OCI-LY3 (cell line): Measurements from ENCODE around the gene TANGO6.

Source experiments
- H2AFZ ChIP-seq: fragments of 200-600, 300-600 bp; shearing (Covaris generic); 2 replicates; pipeline ENCODE4 v1.6.0; 2014; ENCODE audit warnings: antibody characterized with exemption, low read depth, low read length
- H3K27ac ChIP-seq: fragments of 200-600, 300-600 bp; sonication (generic); 2 replicates; pipeline ENCODE4 v1.5.1; 2014; ENCODE audit warnings: mild to moderate bottlenecking, low read length, moderate library complexity, mixed read lengths
- H3K27me3 ChIP-seq: fragments of 200-600, 300-600 bp; sonication (generic); 2 replicates; pipeline ENCODE4 v1.6.1; 2014; ENCODE audit warnings: low read depth, low read length, mixed read lengths
- H3K36me3 ChIP-seq: fragments of 200-600, 300-600 bp; sonication (generic); replicated peaks from 2 replicates; pipeline ENCODE3; 2014; ENCODE audit warnings: low read depth, low read length, mixed read lengths
- H3K4me1 ChIP-seq: fragments of 300-600, 200-600 bp; sonication (generic); 2 replicates; pipeline ENCODE4 v1.6.1; 2014; ENCODE audit warnings: low read length, mixed read lengths
- H3K4me2 ChIP-seq: fragments of 200-600, 300-600 bp; sonication (generic); 2 replicates; pipeline ENCODE4 v1.6.1; 2014; ENCODE audit warnings: low read length, mixed read lengths
- H3K4me3 ChIP-seq: fragments of 300-600, 200-600 bp; sonication (generic); 2 replicates; pipeline ENCODE4 v1.5.1; 2014; ENCODE audit warnings: antibody characterized with exemption, mild to moderate bottlenecking, low read length, moderate library complexity
- H3K79me2 ChIP-seq: fragments of 300-600, 200-600 bp; shearing (Covaris generic); 2 replicates; pipeline ENCODE4 v1.6.1; 2014; ENCODE audit warnings: mild to moderate bottlenecking, low read length, mixed read lengths
- H3K9ac ChIP-seq: fragments of 300-600, 200-600 bp; shearing (Covaris generic); 2 replicates; pipeline ENCODE4 v1.6.0; 2014; ENCODE audit warnings: mild to moderate bottlenecking, low read length, moderate library complexity
- H3K9me3 ChIP-seq: fragments of 200-600, 300-600 bp; shearing (Covaris generic); 2 replicates; pipeline ENCODE4 v1.6.1; 2014; ENCODE audit warnings: low read length, mixed read lengths; ENCODE audit not compliant: insufficient read depth
- H4K20me1 ChIP-seq: fragments of 200-600, 300-600 bp; sonication (generic); 2 replicates; pipeline ENCODE4 v1.6.1; 2016; ENCODE audit warnings: low read length, mixed read lengths; ENCODE audit not compliant: insufficient read depth
- EZH2phosphoT487 ChIP-seq: fragments of 200-600 bp; shearing (Covaris generic); IDR thresholded peaks from 2 replicates; pipeline ENCODE4 v1.6.1; 2018; ENCODE audit warnings: antibody characterized with exemption, mixed run types, low read depth
- TF ChIP-seq, protein P1 (sequence below): fragments of 200-600, 300-600 bp; sonication (generic); IDR thresholded peaks from 2 replicates; pipeline ENCODE4 v1.5.1; 2014; ENCODE audit warnings: antibody characterized with exemption, low read length, low read depth

TANGO6 gene

DNA sequence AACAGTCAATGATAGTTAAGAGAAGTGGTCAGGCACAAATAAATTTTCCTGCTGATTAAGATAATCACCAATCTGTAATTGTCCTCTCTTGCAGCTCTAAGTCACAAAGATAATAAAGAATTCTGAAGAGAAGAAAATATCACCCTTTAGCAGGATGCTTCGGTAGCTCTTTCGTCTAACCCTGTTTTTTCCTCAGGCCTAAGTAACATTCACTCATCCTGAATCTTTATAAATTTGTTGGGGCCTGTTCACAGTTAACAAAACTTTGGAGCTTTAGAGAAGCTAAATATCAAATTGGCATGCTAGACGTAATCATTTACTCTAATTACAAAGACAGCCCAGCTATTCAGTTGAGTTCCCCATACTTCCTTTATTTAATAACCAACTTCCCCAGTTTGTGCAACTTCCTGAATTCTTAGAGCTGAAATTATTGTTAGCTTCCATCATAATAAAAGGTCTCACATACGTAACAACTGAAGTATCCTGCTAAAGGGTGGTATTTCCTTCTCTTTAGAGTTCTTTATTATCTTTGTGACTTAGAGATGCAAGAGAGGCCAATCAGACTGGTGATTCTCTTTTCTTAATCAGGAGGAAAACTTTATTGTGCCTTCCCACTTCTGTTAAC lies 118.6 kb downstream of the TANGO6 start:
- H3K27ac ChIP-seq: no peak overlapping the region
- no peaks in the 10 kb centered on the region for H3K9me3 ChIP-seq
- no peak overlapping the region for H3K4me3 ChIP-seq
- no peaks in the 10 kb centered on the region for H3K4me1 ChIP-seq
- H2AFZ ChIP-seq: no peak overlapping the region
- H3K9ac ChIP-seq: no peak overlapping the region
- H4K20me1 ChIP-seq: no peaks in the 10 kb centered on the region
- H3K27me3 ChIP-seq: no peaks in the 10 kb centered on the region
- H3K4me2 ChIP-seq: no peak overlapping the region
- no peaks in the 10 kb centered on the region for H3K36me3 ChIP-seq
- TF ChIP-seq EZH2phosphoT487: no peak
- TF ChIP-seq, protein P1, sequence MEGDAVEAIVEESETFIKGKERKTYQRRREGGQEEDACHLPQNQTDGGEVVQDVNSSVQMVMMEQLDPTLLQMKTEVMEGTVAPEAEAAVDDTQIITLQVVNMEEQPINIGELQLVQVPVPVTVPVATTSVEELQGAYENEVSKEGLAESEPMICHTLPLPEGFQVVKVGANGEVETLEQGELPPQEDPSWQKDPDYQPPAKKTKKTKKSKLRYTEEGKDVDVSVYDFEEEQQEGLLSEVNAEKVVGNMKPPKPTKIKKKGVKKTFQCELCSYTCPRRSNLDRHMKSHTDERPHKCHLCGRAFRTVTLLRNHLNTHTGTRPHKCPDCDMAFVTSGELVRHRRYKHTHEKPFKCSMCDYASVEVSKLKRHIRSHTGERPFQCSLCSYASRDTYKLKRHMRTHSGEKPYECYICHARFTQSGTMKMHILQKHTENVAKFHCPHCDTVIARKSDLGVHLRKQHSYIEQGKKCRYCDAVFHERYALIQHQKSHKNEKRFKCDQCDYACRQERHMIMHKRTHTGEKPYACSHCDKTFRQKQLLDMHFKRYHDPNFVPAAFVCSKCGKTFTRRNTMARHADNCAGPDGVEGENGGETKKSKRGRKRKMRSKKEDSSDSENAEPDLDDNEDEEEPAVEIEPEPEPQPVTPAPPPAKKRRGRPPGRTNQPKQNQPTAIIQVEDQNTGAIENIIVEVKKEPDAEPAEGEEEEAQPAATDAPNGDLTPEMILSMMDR: no peak
- no peaks in the 10 kb centered on the region for H3K79me2 ChIP-seq

GRCh38 chr16:68969338-68969737 lies 126.0 kb downstream of the TANGO6 start:
- H2AFZ ChIP-seq: no peak overlapping the region
- H3K4me2 ChIP-seq: no peak overlapping the region
- H3K4me1 ChIP-seq: no peaks in the 10 kb centered on the region
- H3K27me3 ChIP-seq: no peaks in the 10 kb centered on the region
- H3K9me3 ChIP-seq: no peaks in the 10 kb centered on the region
- H4K20me1 ChIP-seq: no peaks in the 10 kb centered on the region
- H3K4me3 ChIP-seq: no peak overlapping the region
- no peak for TF ChIP-seq EZH2phosphoT487
- TF ChIP-seq, protein P1: no peak
- no peak overlapping the region for H3K9ac ChIP-seq
- peaks cover 5% of the 10 kb centered on the region for H3K36me3 ChIP-seq
- H3K27ac ChIP-seq: no peak overlapping the region
- no peaks in the 10 kb centered on the region for H3K79me2 ChIP-seq

GRCh38 chr16:68972013-68972412 lies 128.7 kb downstream of the TANGO6 start:
- Histone ChIP-seq H3K36me3 (peaks cover 10% of the 10 kb centered on the region), H3K9ac (no peak overlapping the region), H2AFZ (no peak overlapping the region), H3K4me1 (no peaks in the 10 kb centered on the region), H4K20me1 (no peaks in the 10 kb centered on the region), H3K4me2 (no peak overlapping the region), H3K27me3 (no peaks in the 10 kb centered on the region), H3K4me3 (no peak overlapping the region), H3K9me3 (no peaks in the 10 kb centered on the region), H3K27ac (no peak overlapping the region), H3K79me2 (no peaks in the 10 kb centered on the region)
- TF ChIP-seq, protein P1: no peak
- TF ChIP-seq EZH2phosphoT487: no peak

DNA sequence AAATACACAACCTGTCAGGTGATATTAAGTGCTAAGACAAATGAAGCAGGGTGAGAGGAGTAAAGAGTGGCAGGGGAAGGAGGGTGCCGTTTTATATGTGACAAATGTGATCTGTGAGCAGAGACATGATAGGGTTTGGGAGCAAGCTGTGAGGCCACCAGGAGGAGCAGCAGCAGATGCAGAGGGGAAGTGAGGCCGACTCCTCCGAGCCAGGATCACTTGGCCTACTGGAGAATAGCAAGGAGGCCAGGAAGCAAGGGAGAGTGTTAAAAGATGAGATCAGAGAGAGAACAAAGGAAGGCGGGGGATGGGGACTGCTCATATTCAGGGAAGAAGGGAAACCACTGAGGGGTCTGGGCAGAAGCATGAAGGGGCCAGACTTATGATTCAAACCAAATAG lies 129.4 kb downstream of the TANGO6 start:
- H3K27ac ChIP-seq: no peak overlapping the region
- no peak for TF ChIP-seq EZH2phosphoT487
- TF ChIP-seq, protein P1: no peak
- no peaks in the 10 kb centered on the region for H3K9me3 ChIP-seq
- peaks cover 8% of the 10 kb centered on the region for H3K36me3 ChIP-seq
- H3K79me2 ChIP-seq: no peaks in the 10 kb centered on the region
- H3K4me2 ChIP-seq: no peak overlapping the region
- no peaks in the 10 kb centered on the region for H4K20me1 ChIP-seq
- H2AFZ ChIP-seq: no peak overlapping the region
- H3K27me3 ChIP-seq: no peaks in the 10 kb centered on the region
- H3K4me1 ChIP-seq: no peaks in the 10 kb centered on the region
- no peak overlapping the region for H3K9ac ChIP-seq
- H3K4me3 ChIP-seq: no peak overlapping the region
